Retinal pigment epithelial cell (primary cell): ENCODE data around the gene NIPAL1.

Source experiments
- DNase-seq: peaks from one replicate; pipeline ENCODE4 v3.0.0-alpha.2; 2010; ENCODE audit warnings: low read depth
- H3K4me3 ChIP-seq: 2 replicates; pipeline ENCODE4 v1.5.1; 2011; ENCODE audit warnings: mild to moderate bottlenecking, low read length, control low read depth, moderate library complexity
- CTCF ChIP-seq: conservative IDR thresholded peaks from 2 replicates; pipeline ENCODE4 v1.5.1; 2011; ENCODE audit warnings: low read depth, low read length, control low read depth, inconsistent platforms

Gene NIPAL1

GRCh38 chr4:48025005-48025404 is 8.4 kb downstream of the NIPAL1 start:
- TF ChIP-seq CTCF: no peak
- no peak overlapping the region for H3K4me3 ChIP-seq
- DNase-seq: no peak

- no peak overlapping the region for H3K4me3 ChIP-seq
- DNase-seq: no peak
- no peak for TF ChIP-seq CTCF
Observed at GRCh38 chr4:48027653-48028052, 11.1 kb downstream of the NIPAL1 start.

GRCh38 chr4:48028696-48029095 is 12.1 kb downstream of the NIPAL1 start:
- DNase-seq: no peak
- no peak for TF ChIP-seq CTCF
- no peak overlapping the region for H3K4me3 ChIP-seq

- TF ChIP-seq CTCF: no peak
- DNase-seq: no peak
Observed at GRCh38 chr4:48030470-48030869, 13.9 kb downstream of the NIPAL1 start.

GRCh38 chr4:48031802-48032525 is 15.4 kb downstream of the NIPAL1 start:
- no peak overlapping the region for H3K4me3 ChIP-seq
- no peak for TF ChIP-seq CTCF
- DNase-seq: peak; percentile 81

More at GRCh38 chr4:48030470-48030869, 13.9 kb downstream of the NIPAL1 start:
- no peak overlapping the region for H3K4me3 ChIP-seq

GRCh38 chr4:48032721-48033120 is 16.1 kb downstream of the NIPAL1 start:
- no peak overlapping the region for H3K4me3 ChIP-seq
- no peak for TF ChIP-seq CTCF
- no peak for DNase-seq

GRCh38 chr4:48033412-48033811 is 16.8 kb downstream of the NIPAL1 start:
- H3K4me3 ChIP-seq: no peak overlapping the region
- DNase-seq: no peak
- TF ChIP-seq CTCF: no peak
